ENCODE results near the gene DHX58. TPM values are rescaled to one million over a fixed set of nuclear protein-coding genes. Genes with fewer than 3 reads are reported as not detected.

The DHX58 gene
- polyA plus RNA-seq, 1 donor from 2014 or later: 13.3 TPM

Other genes starting within 250 kb of the DHX58 start
- 6.5 TPM for gene KLHL11, start 247.3 kb downstream of the DHX58 start, polyA plus RNA-seq
- 52.9 TPM for gene ACLY, start 193.8 kb downstream of the DHX58 start, polyA plus RNA-seq
- gene ODAD4, start 182.1 kb downstream of the DHX58 start, polyA plus RNA-seq: 0.10 TPM
- gene CNP, start 145.9 kb downstream of the DHX58 start, polyA plus RNA-seq: 53.0 TPM
- 82.3 TPM for gene DNAJC7, start 95.3 kb downstream of the DHX58 start, polyA plus RNA-seq
- 30.7 TPM for gene NKIRAS2, start 92.6 kb downstream of the DHX58 start, polyA plus RNA-seq
- gene C17orf113, start 62.1 kb downstream of the DHX58 start, polyA plus RNA-seq: 0.48 TPM
- gene ZNF385C, start 14.2 kb downstream of the DHX58 start, polyA plus RNA-seq: 0.09 TPM
- gene KAT2A, start 8.7 kb upstream of the DHX58 start, polyA plus RNA-seq: 26.7 TPM
- gene HSPB9, start 10.1 kb upstream of the DHX58 start, polyA plus RNA-seq: 0.15 TPM
- gene RAB5C, start 42.3 kb upstream of the DHX58 start, polyA plus RNA-seq: 86.8 TPM
- gene KCNH4, start 68.4 kb upstream of the DHX58 start, polyA plus RNA-seq: not detected
- gene HCRT, start 72.7 kb upstream of the DHX58 start, polyA plus RNA-seq: not detected
- gene GHDC, start 81.8 kb upstream of the DHX58 start, polyA plus RNA-seq: 24.3 TPM
- gene STAT5B, start 163.7 kb upstream of the DHX58 start, polyA plus RNA-seq: 60.4 TPM
- gene STAT5A, start 175.8 kb upstream of the DHX58 start, polyA plus RNA-seq: 63.0 TPM